ENCODE results near the gene YEATS2. TPM values are rescaled to one million over a fixed set of nuclear protein-coding genes. Genes with fewer than 3 reads are reported as not detected.
A peak's percentile ranks its signal among the peaks of the same experiment; 100 is the strongest.
"Not testable (repeated sequence)": the region's sequence is repeated elsewhere in the genome, so short reads cannot be mapped to it uniquely, and the experiment has no call there.

YEATS2 gene
- total RNA-seq, 4 donors from 2014 or later: 30.0 to 42.5 (median 37.7) TPM

DNA sequence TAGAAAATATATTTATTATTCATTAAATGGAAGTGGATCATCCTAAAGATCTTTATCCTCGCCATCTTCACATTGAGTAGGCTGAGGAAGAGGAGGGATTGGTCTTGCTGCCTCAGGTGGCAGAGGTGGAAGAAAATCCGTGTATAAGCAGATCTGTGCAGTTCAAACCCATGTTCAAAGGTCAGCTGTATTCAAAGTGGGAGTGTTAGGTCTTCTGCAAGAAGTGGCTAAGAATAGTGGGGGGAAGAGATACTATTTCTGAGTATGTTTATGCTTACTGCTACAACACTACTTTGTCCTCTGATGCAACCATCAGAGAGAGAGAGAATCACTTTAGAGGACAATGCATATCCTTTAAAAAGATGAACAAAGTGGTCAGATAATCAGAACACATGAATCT is 39.5 kb downstream of the YEATS2 start:
- no peak for DNase-seq
- WGBS, 2 donors: 90 to 93% methylated on average over 2 of the region's 2 CpGs
- no peaks in the 10 kb centered on the region for H3K4me1 ChIP-seq
- H3K27ac ChIP-seq: no peak overlapping the region
- H3K9me3 ChIP-seq: no peaks in the 10 kb centered on the region
- H3K27me3 ChIP-seq: no peaks in the 10 kb centered on the region
- no peak for TF ChIP-seq POLR2A (IDR thresholded peaks at IDR 0.05)
- TF ChIP-seq, protein P1, sequence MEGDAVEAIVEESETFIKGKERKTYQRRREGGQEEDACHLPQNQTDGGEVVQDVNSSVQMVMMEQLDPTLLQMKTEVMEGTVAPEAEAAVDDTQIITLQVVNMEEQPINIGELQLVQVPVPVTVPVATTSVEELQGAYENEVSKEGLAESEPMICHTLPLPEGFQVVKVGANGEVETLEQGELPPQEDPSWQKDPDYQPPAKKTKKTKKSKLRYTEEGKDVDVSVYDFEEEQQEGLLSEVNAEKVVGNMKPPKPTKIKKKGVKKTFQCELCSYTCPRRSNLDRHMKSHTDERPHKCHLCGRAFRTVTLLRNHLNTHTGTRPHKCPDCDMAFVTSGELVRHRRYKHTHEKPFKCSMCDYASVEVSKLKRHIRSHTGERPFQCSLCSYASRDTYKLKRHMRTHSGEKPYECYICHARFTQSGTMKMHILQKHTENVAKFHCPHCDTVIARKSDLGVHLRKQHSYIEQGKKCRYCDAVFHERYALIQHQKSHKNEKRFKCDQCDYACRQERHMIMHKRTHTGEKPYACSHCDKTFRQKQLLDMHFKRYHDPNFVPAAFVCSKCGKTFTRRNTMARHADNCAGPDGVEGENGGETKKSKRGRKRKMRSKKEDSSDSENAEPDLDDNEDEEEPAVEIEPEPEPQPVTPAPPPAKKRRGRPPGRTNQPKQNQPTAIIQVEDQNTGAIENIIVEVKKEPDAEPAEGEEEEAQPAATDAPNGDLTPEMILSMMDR (IDR thresholded peaks at IDR 0.05): no peak
- H3K4me3 ChIP-seq (replicated peaks in 1 of 3): no peak overlapping the region
- intact Hi-C loops (cut with DNase I): no loop called here
- peaks cover 4 to 16% of the 10 kb centered on the region in 2 donors for H3K36me3 ChIP-seq

DNA sequence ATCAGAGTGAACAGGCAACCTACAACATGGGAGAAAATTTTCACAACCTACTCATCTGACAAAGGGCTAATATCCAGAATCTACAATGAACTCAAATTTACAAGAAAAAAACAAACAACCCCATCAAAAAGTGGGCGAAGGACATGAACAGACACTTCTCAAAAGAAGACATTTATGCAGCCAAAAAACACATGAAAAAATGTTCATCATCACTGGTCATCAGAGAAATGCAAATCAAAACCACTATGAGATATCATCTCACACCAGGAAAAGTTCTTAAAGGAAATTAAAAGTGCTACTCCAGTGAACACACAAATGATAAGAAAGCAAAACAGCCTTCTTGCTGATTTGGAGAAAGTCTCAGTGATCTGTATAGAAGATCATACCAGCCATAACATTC is 42.6 kb downstream of the YEATS2 start:
- WGBS, 2 donors: 89 to 91% methylated on average over 1 of the region's 1 CpG
- H3K9me3 ChIP-seq; H3K27ac ChIP-seq; H3K4me3 ChIP-seq (replicated peaks in 1 of 3); intact Hi-C loops (cut with DNase I); DNase-seq; H3K36me3 ChIP-seq; H3K27me3 ChIP-seq; H3K4me1 ChIP-seq: not testable (repeated sequence)

DNA sequence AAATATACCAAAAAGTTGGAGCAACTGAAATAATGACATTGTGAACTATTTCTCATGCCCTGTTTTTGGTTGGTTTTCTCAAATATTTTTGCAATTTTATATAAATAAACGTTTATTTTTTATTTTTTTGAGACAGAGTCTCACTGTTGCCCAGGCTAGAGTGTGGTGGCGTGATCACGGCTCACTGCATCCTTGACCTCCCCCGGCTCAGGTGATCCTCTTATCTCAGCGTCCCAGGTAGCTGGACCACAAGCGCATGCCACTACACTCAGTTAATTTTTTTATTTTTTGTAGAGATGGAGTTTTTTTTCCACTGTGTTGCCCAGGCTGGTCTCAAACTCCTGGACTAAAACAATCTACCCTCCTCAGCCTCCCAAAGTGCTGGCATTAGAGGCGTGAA is 45.6 kb downstream of the YEATS2 start:
- 54 to 63% methylated on average over 7 of the region's 7 CpGs for WGBS, 2 donors
- H3K4me1 ChIP-seq: no peaks in the 10 kb centered on the region
- H3K27ac ChIP-seq: peak overlapping the region in 2 of 3 donors; percentile 3 to 44
- TF ChIP-seq, protein P1 (IDR thresholded peaks at IDR 0.05): no peak
- TF ChIP-seq POLR2A (IDR thresholded peaks at IDR 0.05): no peak
- H3K4me3 ChIP-seq (replicated peaks in 1 of 3): no peak overlapping the region
- DNase-seq: peak; percentile 67 to 70
- intact Hi-C loops (cut with DNase I): no loop called here
- H3K9me3 ChIP-seq: no peaks in the 10 kb centered on the region
- no peaks in the 10 kb centered on the region for H3K36me3 ChIP-seq
- no peaks in the 10 kb centered on the region for H3K27me3 ChIP-seq

DNA sequence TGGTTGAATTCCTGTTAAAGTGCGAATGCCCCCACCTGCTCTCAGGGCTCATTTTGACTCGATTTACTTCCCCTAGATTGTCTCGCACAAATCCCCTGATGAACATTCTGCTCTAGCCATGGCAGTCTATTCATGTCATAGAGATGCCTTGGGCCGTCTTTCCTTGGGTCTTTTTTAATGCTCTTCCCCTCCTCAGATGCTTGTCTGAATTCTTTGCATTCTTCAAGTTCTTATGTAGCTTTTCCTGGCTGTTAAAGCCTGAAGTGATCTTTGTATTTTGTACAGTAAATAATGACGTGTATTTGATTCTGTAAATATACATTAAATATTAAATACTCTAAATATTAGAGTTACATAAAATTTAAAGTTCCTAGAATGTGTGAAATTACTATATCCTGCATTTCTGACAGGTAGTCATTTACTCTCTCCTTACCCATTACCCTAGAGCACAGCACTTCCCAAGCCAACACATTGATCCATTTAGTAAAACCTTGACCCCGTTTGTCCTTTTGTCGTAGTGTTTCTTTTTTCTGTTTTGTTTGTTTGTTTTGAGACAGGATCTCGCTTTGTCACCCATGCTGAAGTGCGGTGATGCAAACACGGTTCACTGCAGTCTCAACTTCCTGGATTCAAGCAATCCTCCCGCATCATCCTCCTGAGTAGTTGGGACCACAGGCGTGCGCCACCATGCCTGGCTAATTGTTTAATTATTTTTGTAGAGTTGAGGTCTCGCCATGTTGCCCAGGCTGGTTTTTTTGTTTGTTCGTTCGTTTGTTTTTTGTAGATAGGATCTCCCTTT is 47.9 kb downstream of the YEATS2 start:
- WGBS, 2 donors: 81 to 82% methylated on average over 16 of the region's 16 CpGs
- Histone ChIP-seq H3K27ac (no peak overlapping the region), H3K4me1 (no peaks in the 10 kb centered on the region), H3K27me3 (no peaks in the 10 kb centered on the region), H3K4me3 (replicated peaks in 1 of 3) (no peak overlapping the region), H3K36me3 (peaks cover 3 to 8% of the 10 kb centered on the region in 2 donors), H3K9me3 (no peaks in the 10 kb centered on the region)
- TF ChIP-seq, protein P1 (IDR thresholded peaks at IDR 0.05): no peak
- TF ChIP-seq POLR2A (IDR thresholded peaks at IDR 0.05): no peak
- intact Hi-C loops (cut with DNase I): no loop called here
- no peak for DNase-seq

DNA sequence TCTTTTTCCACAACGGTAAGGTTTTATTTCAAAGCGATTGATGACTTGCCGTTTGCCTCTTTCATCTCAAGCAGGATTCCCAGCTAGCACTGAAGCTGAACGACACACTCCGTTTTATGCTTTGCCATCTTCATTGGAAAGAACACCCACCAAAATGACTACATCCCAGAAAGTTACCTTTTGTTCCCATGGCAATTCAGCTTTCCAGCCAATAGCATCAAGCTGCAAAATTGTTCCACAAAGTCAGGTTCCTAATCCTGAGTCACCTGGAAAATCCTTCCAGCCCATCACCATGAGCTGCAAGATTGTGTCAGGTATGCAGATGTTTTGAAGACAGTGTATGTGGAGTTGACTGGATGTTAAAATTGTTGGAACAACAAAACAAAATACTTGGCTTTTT is 56.5 kb downstream of the YEATS2 start:
- no peaks in the 10 kb centered on the region for H3K9me3 ChIP-seq
- no peaks in the 10 kb centered on the region for H3K4me1 ChIP-seq
- no peaks in the 10 kb centered on the region for H3K27me3 ChIP-seq
- intact Hi-C loops (cut with DNase I): no loop called here
- DNase-seq: no peak
- TF ChIP-seq, protein P1 (IDR thresholded peaks at IDR 0.05): no peak
- TF ChIP-seq POLR2A (IDR thresholded peaks at IDR 0.05): no peak
- WGBS, 2 donors: 91 to 92% methylated on average over 5 of the region's 5 CpGs
- H3K27ac ChIP-seq: no peak overlapping the region
- no peak overlapping the region for H3K4me3 ChIP-seq (replicated peaks in 1 of 3)
- H3K36me3 ChIP-seq: peaks cover 32 to 44% of the 10 kb centered on the region in 2 donors
